Transverse colon (tissue), 4 donors: ENCODE data around the gene HSPA1A. TPM values are rescaled to one million over a fixed set of nuclear protein-coding genes. Genes with fewer than 3 reads are reported as not detected.

Experiments used
- DNase-seq: peaks from one replicate; pipeline ENCODE4 v3.0.0-alpha.2; 2019
- H3K27ac ChIP-seq, 4 donors: fragments of 200-600 bp; sonication (generic); 2 replicates each; pipeline ENCODE4 v1.5.1; 2016 to 2018; ENCODE audit warnings: inconsistent platforms in 4 of 4
- H3K27me3 ChIP-seq: fragments of 200-600 bp; sonication (generic); 2 replicates; pipeline ENCODE4 v1.5.1; 2017; ENCODE audit warnings: inconsistent platforms
- H3K36me3 ChIP-seq, 4 donors: fragments of 200-600 bp; sonication (generic); 2 replicates each; pipeline ENCODE4 v1.5.1; 2017 to 2019; ENCODE audit warnings: inconsistent platforms in 4 of 4
- H3K4me1 ChIP-seq, 4 donors: fragments of 200-600 bp; sonication (generic); 2 replicates each; pipeline ENCODE4 v1.5.1; 2017 to 2020; ENCODE audit warnings: inconsistent platforms in 4 of 4
- H3K4me3 ChIP-seq, 4 donors: fragments of 200-600 bp; sonication (generic); 1 replicate in 1 of 4; 2 replicates in 3 of 4; pipeline versions ENCODE4 v1.5.1 to v1.6.1; 2017 to 2019; ENCODE audit warnings: inconsistent platforms in 4 of 4
- H3K9me3 ChIP-seq, 2 donors: fragments of 200-600 bp; sonication (generic); 2 replicates each; pipeline ENCODE4 v1.5.1; 2017 to 2019; ENCODE audit warnings: inconsistent platforms in 2 of 2
- CTCF ChIP-seq, 5 experiments: fragments of 200-600 bp in 3 of 5; fragments of 450-650 bp in 2 of 5; sonication (generic) in 3 of 5; IDR thresholded peaks; 1 replicate in 2 of 5; 2 replicates in 3 of 5; pipeline ENCODE4 v1.5.1; 2016 to 2017; ENCODE audit warnings: antibody characterized with exemption in 5 of 5, inconsistent platforms in 3 of 5, mild to moderate bottlenecking in 2 of 5, moderate library complexity in 1 of 5
- EP300 ChIP-seq: sonication (generic); formaldehyde crosslinking; IDR thresholded peaks from one replicate; pipeline ENCODE4 v1.6.1; 2017; ENCODE audit warnings: antibody characterized with exemption, low read depth
- POLR2A ChIP-seq: fragments of 450-650 bp; IDR thresholded peaks from one replicate; pipeline ENCODE4 v1.6.1; 2016; ENCODE audit warnings: antibody characterized with exemption, mild to moderate bottlenecking, moderate library complexity
- POLR2AphosphoS5 ChIP-seq, 3 donors: sonication (generic); formaldehyde crosslinking; IDR thresholded peaks; one replicate each; pipeline ENCODE4 v1.6.1; 2016; ENCODE audit warnings: antibody characterized with exemption in 3 of 3
- WGBS, 2 donors: methylation state at CpG; one replicate each; pipeline ENCODE4 v1.1.5; 2018; ENCODE audit warnings: low coverage in 1 of 2; 5-methylcytosine and 5-hydroxymethylcytosine counted together
- in situ Hi-C, 4 donors: fragments of 200-750 bp; cut with MboI; loops; one replicate each; pipeline versions ENCODE4 v1.15.0 to v1.15.1; 2017; ENCODE audit warnings: low sequenced_read_pairs in 3 of 4, low pct_ligation_motif_present in 1 of 4, low pct_unique_long_range_greater_than_20kb in 1 of 4
- intact Hi-C: fragments of 100-400 bp; cut with DNase I; formaldehyde crosslinking; loops from one replicate; pipeline ENCODE4 v1.15.1; 2023; ENCODE audit warnings: low total_unique reads
- total RNA-seq, 4 donors: library from RNA; depleted of rRNA; stranded (reverse); fragments of >200 nt; gene quantifications; one replicate each; pipeline ENCODE4 v1.1.0, GENCODE V29; 2016

Gene HSPA1A
- total RNA-seq, 4 donors from 2014 or later = 192 to 247 (median 221) TPM

- Histone ChIP-seq H3K9me3 (no peaks in the 10 kb centered on the region), H3K36me3 (peaks cover 0 to 19% (median 6%) of the 10 kb centered on the region in 4 donors), H3K27me3 (no peaks in the 10 kb centered on the region), H3K4me3 (no peak overlapping the region), H3K4me1 (peaks cover 17 to 27% (median 24%) of the 10 kb centered on the region in 4 donors), H3K27ac (no peak overlapping the region)
- no peak for DNase-seq
- TF ChIP-seq POLR2AphosphoS5 (IDR thresholded peaks at IDR 0.05) (no peak), CTCF (IDR thresholded peaks at IDR 0.05) (no peak), POLR2A (no peak), EP300 (no peak)
- intact Hi-C loops (no loop called here), in situ Hi-C loops (no loop called here)
- WGBS, 2 donors = 95% methylated on average over 10 of the region's 10 CpGs; no CpG with 5 or more reads in 1 of the 2 donors
Measured at GRCh38 chr6:31779908-31780307, 35.4 kb upstream of the HSPA1A start.

DNA sequence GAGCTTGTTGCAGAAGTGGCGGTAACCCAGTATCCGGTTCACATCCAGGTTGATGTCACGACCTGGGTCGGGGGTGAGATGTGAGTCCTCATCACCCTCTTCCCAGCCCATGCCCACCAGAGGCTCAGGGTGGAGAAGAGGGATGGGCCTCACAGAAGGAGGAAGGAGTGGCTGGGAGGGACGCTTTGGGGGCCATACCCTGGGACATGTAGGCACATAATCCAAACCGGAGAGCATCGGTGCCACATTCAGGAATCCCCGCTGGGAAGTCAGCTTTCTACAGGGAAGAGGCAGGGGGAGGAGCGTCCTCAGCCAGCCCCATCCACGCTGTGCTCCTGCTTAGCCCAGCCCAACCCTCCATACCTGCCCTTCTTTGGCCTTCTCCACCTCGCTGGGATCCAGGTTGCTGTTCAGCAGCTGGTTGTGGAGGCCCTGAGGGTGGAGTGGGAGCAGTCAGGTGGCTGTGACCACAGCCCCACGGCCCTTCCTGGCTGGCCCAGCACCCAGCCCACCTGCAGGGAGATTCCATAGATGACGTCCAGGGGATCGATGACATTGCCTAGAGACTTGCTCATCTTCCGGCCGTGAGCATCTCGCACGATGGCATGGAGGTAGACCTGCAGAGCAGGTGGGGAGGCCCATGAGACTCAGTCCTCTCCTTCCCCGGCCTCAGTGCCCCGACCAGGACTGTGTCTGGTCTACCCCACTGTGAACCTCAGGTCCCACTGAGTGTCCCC is 34.7 kb upstream of the HSPA1A start:
- no peak for TF ChIP-seq POLR2A
- TF ChIP-seq CTCF (IDR thresholded peaks at IDR 0.05) = no peak
- TF ChIP-seq EP300 = no peak
- TF ChIP-seq POLR2AphosphoS5 (IDR thresholded peaks at IDR 0.05) = no peak
- no peaks in the 10 kb centered on the region for H3K9me3 ChIP-seq
- H3K27ac ChIP-seq = no peak overlapping the region
- H3K27me3 ChIP-seq = no peaks in the 10 kb centered on the region
- no peak overlapping the region for H3K4me3 ChIP-seq
- H3K36me3 ChIP-seq = peaks cover 0 to 25% (median 8%) of the 10 kb centered on the region in 4 donors
- in situ Hi-C loops = no loop called here
- intact Hi-C loops = no loop called here
- DNase-seq = no peak
- 89% methylated on average over 20 of the region's 20 CpGs; no CpG with 5 or more reads in 1 of the 2 donors for WGBS, 2 donors
- H3K4me1 ChIP-seq = peaks cover 13 to 20% (median 18%) of the 10 kb centered on the region in 4 donors

GRCh38 chr6:31781244-31782125 is 33.9 kb upstream of the HSPA1A start:
- DNase-seq = no peak
- H3K27ac ChIP-seq = no peak overlapping the region
- H3K27me3 ChIP-seq = no peaks in the 10 kb centered on the region
- no peak overlapping the region for H3K4me3 ChIP-seq
- H3K36me3 ChIP-seq = peaks cover 0 to 25% (median 8%) of the 10 kb centered on the region in 4 donors
- H3K4me1 ChIP-seq = peaks cover 8 to 11% (median 11%) of the 10 kb centered on the region in 4 donors
- no peaks in the 10 kb centered on the region for H3K9me3 ChIP-seq
- in situ Hi-C loops (no loop called here), intact Hi-C loops (no loop called here)
- WGBS, 2 donors = 93% methylated on average over 23 of the region's 23 CpGs; no CpG with 5 or more reads in 1 of the 2 donors
- no peak for TF ChIP-seq POLR2AphosphoS5 (IDR thresholded peaks at IDR 0.05)
- no peak for TF ChIP-seq POLR2A
- TF ChIP-seq CTCF (IDR thresholded peaks at IDR 0.05) = no peak
- TF ChIP-seq EP300 = no peak

DNA sequence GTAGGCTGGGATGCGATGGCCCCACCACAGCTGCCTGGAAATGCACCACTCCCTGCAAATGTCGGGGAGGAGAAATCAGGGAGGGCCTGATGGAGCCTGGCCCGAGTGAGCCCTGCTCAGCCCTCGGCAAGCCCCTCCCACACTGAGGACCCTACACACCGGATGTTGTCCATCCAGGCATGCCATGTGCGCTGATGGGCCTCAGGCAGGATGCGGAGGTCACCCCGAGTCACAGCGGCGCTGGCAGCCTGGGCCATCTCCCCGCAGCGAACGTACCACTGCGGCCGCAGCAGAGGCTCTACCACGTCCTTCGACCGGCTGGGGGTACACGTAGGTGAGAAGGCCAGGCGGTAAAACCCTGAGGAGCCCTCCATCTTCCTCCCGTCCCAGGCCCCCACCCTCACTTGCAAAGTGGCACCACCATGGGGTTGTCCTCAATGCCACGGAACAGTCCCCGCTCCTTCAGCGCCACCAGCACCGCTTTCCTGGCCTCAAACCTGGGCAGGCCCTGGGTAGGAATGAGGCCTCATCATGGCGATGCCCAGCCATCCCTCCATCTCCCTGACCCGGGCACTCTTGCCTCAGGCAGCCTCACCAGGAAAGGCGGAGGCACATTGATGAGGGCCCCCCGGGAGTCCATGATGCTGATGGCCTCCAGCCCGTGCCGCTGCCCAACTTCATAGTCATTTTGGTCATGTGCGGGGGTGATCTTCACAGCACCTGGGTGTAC is 33.1 kb upstream of the HSPA1A start:
- DNase-seq = no peak
- Histone ChIP-seq H3K9me3 (no peaks in the 10 kb centered on the region), H3K36me3 (peaks cover 0 to 25% (median 8%) of the 10 kb centered on the region in 4 donors), H3K4me3 (no peak overlapping the region), H3K4me1 (peaks cover under 1 to 3% (median 3%) of the 10 kb centered on the region in 4 donors), H3K27me3 (no peaks in the 10 kb centered on the region), H3K27ac (no peak overlapping the region)
- intact Hi-C loops (no loop called here), in situ Hi-C loops (no loop called here)
- WGBS, 2 donors = 80 to 93% methylated on average over 1 to 32 of the region's 32 CpGs
- TF ChIP-seq POLR2A = no peak
- TF ChIP-seq POLR2AphosphoS5 (IDR thresholded peaks at IDR 0.05) = no peak
